Lower leg skin (tissue), 3 donors: ENCODE results near the gene IGSF3.

ENCODE experiments used
- POLR2A ChIP-seq, 2 donors: fragments of 450-650 bp; IDR thresholded peaks; one replicate each; pipeline ENCODE4 v1.6.1; 2016 to 2017; ENCODE audit warnings: antibody characterized with exemption in 2 of 2, mild to moderate bottlenecking in 1 of 2, moderate library complexity in 1 of 2
- TF ChIP-seq, protein P1 (sequence below), 3 donors: fragments of 450-650 bp; IDR thresholded peaks; one replicate each; pipeline ENCODE4 v1.5.1; 2016; ENCODE audit warnings: antibody characterized with exemption in 3 of 3, mild to moderate bottlenecking in 3 of 3, moderate library complexity in 2 of 3

DNA sequence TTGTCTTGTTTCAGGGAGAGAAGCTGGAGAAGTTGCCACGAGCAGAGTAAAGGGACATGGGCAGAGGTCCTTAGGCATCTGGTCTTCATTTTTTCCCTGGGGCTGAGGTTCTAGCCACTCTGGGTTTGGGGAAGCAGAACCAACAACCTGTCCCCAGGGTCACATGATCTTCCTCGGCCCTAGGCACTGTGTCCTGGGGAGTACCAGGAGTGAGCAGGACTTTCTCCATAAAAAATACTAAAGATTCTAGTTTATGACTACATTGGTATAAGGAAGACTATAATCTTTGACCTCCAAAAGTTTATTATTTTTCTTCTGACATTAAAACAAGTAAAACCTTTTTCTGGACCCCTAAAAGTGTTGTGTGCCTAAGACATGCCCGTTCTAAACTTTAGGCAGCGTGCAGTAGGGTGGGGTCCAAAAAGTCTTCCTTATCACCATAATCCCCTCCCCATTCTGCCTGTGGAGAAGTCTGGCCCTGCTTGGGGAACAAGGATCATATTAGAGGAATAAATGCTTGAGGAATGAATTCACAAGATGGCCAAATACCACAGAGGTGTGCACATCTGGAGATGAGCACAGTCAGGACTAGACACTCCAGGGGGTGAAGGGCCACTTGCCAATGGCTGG, 19.3 kb upstream of the IGSF3 start:
- TF ChIP-seq, protein P1, sequence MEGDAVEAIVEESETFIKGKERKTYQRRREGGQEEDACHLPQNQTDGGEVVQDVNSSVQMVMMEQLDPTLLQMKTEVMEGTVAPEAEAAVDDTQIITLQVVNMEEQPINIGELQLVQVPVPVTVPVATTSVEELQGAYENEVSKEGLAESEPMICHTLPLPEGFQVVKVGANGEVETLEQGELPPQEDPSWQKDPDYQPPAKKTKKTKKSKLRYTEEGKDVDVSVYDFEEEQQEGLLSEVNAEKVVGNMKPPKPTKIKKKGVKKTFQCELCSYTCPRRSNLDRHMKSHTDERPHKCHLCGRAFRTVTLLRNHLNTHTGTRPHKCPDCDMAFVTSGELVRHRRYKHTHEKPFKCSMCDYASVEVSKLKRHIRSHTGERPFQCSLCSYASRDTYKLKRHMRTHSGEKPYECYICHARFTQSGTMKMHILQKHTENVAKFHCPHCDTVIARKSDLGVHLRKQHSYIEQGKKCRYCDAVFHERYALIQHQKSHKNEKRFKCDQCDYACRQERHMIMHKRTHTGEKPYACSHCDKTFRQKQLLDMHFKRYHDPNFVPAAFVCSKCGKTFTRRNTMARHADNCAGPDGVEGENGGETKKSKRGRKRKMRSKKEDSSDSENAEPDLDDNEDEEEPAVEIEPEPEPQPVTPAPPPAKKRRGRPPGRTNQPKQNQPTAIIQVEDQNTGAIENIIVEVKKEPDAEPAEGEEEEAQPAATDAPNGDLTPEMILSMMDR (IDR thresholded peaks at IDR 0.05), result no peak
- no peak for TF ChIP-seq POLR2A (IDR thresholded peaks at IDR 0.05)
